GM23248 (cell line): Measurements from ENCODE around the gene UBASH3A.
"Not testable (repeated sequence)": the region's sequence is repeated elsewhere in the genome, so short reads cannot be mapped to it uniquely, and the experiment has no call there.

Experiments used
- EZH2 ChIP-seq: fragments of 200-600 bp; sonication (generic); IDR thresholded peaks from 2 replicates; pipeline ENCODE4 v1.6.1; 2018; ENCODE audit warnings: antibody characterized with exemption, mild to moderate bottlenecking; ENCODE audit not compliant: insufficient read depth, poor library complexity, severe bottlenecking
- EZH2phosphoT487 ChIP-seq: fragments of 200-600 bp; sonication (generic); IDR thresholded peaks from 2 replicates; pipeline ENCODE4 v1.6.1; 2018; ENCODE audit warnings: antibody characterized with exemption, moderate library complexity, mild to moderate bottlenecking, low read depth; ENCODE audit not compliant: insufficient read depth

GRCh38 chr21:42408718-42409117 is 5.0 kb downstream of the UBASH3A start:
- not testable (repeated sequence) for TF ChIP-seq EZH2, EZH2phosphoT487
